Measurements from ENCODE around the gene LHPP.

DNA sequence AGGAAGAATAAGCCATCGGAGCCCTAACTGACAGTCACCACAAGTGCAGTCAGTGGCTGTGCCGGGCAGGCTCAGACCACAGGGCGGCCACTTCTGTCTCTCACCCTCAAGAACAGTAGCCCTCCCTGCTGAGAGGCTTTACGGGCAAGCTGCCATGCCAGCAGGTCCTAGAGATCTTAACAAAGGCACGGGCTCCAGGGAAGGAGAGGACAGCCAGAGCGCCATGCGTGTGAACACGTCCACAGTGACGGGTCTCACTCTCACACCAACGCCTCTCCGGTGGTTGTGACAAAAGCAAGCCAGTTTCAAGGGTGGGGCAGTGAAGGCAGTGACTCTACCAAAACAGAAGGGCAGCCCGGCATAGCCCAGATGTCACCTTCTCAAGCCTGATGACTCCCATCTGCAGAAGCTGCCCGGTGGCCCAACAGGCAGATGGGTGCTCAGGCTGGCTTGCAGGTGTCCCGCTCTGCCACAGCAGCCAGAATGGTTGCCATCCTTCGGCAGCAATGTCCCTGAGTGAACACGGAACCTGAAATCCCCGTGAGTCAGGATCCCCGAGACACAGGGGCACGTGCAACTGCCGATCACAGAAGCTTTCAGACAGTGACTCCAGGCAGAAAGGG is 180.6 kb downstream of the LHPP start:
- TF ChIP-seq, protein P1, sequence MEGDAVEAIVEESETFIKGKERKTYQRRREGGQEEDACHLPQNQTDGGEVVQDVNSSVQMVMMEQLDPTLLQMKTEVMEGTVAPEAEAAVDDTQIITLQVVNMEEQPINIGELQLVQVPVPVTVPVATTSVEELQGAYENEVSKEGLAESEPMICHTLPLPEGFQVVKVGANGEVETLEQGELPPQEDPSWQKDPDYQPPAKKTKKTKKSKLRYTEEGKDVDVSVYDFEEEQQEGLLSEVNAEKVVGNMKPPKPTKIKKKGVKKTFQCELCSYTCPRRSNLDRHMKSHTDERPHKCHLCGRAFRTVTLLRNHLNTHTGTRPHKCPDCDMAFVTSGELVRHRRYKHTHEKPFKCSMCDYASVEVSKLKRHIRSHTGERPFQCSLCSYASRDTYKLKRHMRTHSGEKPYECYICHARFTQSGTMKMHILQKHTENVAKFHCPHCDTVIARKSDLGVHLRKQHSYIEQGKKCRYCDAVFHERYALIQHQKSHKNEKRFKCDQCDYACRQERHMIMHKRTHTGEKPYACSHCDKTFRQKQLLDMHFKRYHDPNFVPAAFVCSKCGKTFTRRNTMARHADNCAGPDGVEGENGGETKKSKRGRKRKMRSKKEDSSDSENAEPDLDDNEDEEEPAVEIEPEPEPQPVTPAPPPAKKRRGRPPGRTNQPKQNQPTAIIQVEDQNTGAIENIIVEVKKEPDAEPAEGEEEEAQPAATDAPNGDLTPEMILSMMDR (IDR thresholded peaks at IDR 0.05; ENCODE audit: low read depth, low read length, poor library complexity, severe bottlenecking) = no peak
- TF ChIP-seq EZH2phosphoT487 (IDR thresholded peaks at IDR 0.05; ENCODE audit: borderline replicate concordance, low read length) = no peak
